ENCODE results near the gene PFDN4.
A peak's percentile ranks its signal among the peaks of the same experiment; 100 is the strongest.

PFDN4 gene

DNA sequence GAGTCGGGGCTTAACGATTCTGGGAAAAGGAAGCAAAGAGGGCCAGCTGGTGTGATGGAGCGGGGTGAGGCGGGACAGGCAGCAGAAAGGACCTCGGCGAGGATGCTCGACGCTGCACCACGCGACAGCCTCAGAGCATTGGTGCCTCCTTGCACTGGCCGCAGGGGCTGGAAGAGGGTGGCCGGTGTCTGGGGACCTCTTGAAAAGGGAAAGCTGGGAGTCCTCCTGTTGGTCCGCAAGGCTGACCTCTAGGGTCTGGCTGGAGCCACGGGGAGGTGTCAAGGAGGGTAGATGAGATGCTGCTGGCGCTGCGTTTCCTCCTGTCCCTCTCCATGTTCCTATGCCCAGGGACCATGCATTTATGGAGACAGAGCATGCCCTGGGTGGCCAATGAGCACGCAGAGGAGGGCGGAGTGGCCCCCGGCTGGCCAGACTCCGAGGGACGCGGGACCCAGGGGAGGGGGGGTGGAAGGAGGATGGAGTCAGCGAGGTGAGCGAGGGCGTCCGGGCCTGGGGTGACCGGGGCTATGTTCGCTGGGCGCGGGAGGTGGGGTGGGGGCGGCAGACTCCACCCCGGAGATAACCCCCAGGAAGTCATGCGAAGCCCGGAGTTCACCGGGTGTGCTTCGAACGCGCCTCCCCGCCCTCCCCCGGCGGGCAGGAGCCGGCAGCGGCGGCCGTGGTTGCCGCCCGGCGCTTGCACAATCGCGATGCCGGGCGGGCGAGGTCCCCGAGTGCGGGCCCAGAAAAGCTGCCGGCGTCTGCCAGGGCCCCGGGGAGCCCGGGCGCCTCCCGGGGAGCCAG, 34.0 kb upstream of the PFDN4 start, which contains the start of gene CYP24A1:
TSS of gene CYP24A1 (minus strand) at position 334 of the 804 bp plus-strand sequence. CDS start 407 bp downstream, outside the sequence.
- DNase-seq, result no peak

DNA sequence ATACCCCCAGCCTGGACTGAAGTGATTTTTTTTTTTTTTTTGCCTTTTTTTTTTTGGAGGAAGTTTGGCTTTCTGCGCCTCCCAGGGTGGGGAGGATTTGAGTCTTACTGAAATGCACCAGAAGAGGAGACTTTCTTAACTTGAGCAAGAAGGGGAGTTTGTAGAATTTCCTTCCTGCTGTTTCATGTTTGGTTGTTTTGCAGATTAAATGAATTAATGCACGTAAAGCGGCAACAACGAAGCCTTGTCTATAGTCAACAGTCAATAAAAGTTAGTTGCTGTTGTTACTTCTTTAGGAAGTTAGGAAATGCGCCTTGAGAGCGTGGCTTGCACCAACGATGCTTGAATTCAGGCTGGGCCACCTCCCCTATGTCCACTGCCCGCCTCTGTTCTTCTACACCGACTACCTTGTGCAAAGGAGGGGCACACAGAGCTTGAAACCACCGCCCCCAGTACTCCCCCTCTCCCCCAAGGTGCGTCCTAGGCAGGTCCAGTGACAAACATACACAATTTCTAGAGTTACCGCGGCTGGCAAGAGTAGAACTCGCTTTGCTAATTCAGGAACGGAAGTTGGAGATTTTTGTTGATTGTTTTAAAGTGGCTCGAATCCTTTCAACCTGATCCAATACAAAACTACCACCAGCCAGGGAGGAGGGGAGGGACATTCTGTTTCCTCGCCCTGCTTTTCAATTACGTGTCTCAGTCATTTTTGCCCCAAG, 33.3 kb upstream of the PFDN4 start:
- DNase-seq, result no peak

DNA sequence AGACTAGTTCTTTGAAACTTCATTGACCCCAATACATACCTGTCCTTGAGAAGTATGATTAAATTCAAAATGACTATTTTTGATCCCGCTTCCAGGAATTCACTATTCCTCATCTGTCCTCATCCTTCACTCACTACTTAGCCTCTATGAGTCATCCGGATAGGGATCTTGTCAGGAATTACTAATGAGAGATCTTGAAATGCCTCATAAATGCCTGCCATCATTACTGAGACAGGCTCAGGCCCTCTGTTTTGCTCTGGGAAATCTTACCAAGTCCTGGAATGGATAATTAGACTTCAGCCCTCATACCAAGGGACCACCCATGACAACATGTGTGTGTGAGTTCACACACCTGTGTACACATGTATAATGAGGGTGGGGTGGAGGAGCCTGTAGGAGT, 31.3 kb upstream of the PFDN4 start:
- DNase-seq, result no peak

DNA sequence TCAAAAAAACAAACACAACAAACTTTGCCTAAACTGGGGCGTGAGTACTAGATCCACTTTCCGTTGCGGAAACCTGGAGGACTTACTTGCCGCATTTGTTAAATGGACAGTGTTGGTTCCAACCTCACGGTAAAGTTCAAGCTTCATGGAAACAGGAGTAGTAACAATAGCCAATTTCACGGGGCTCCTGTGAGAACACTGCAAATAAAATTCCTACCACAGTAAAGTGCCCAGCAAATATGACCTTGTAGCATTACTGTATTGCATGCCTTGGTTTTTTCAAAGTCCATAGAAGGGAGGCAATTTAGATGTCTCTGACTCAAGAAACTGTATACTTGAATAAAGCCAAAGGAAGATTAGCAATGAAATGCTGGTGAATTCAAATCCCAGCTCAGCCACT, 30.5 kb upstream of the PFDN4 start:
- DNase-seq, result no peak

DNA sequence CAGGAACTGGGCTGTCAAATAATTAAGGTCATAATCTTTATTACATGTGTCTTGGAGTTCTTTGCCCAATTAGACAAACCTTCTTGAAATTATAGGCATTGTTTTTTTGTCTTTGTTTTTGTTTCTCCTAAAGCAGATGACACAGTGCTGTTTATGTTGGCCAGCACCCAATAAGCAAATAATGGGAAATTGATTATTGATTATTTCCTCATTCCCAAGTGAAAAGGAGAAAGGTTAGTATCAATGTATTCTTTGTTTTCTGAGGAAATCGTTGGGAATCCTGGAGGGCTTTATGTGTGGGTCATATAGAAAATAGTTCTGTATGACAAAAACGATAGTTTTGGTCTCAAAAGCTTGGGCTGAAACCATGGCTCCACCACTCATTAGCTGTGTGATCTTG, 29.6 kb upstream of the PFDN4 start:
- no peak for DNase-seq

DNA sequence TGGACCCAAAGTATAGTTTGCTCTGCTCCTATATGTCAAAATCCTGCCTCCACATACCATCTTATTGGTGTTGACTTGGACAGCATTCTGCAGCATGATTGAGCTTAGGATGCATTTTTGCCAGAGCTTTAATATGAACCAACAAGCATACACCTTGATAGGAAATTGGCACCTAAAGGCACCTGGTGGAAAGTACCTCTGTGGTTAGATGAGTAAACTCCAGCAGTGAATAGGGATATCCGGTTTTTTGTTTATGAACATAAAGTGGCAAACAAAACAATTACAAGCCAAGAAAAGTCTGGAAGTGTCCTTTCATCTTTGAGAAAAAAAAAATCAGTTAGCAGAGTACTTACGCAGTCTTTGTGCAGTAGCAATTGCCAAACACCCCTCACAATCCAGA, 27.9 kb upstream of the PFDN4 start:
- DNase-seq, result no peak

DNA sequence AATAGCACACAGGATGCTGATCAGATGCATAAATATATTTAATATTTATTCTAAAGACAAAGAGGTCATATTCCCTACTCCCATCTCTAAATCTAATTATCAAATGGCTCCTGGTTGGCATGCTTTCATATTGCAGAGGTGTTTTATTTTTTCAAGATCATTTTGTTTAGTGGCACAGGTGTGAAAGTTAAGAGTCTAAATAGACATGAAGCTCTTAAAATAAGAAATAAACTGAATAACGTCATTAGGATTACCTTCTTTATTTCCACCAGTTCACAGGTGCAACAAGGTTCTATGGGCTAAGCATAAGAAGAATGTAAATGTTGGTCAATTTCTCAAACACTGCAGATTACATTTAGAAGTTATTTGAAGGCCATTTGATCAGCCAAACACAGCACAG, 27.0 kb upstream of the PFDN4 start:
- DNase-seq, result no peak

DNA sequence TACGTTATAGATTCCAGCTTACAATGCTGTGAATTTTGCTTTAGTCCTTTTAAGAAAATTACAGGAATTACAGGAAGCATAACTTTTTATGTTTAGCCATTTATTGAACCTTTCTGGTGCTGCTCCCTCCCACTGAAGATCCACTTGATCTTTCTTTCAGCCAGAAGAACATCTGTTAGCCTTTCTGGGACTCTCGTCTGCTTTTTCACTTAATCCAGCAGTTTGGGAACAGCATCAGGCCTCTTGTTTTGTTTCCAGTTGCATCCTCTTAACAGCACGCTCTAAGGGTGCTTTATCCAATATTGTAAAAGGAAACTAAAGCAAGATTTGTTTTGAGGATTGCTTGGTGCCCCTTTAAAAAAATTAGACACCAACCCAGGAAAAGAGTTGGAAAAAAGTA, 23.8 kb upstream of the PFDN4 start:
- no peak for DNase-seq

DNA sequence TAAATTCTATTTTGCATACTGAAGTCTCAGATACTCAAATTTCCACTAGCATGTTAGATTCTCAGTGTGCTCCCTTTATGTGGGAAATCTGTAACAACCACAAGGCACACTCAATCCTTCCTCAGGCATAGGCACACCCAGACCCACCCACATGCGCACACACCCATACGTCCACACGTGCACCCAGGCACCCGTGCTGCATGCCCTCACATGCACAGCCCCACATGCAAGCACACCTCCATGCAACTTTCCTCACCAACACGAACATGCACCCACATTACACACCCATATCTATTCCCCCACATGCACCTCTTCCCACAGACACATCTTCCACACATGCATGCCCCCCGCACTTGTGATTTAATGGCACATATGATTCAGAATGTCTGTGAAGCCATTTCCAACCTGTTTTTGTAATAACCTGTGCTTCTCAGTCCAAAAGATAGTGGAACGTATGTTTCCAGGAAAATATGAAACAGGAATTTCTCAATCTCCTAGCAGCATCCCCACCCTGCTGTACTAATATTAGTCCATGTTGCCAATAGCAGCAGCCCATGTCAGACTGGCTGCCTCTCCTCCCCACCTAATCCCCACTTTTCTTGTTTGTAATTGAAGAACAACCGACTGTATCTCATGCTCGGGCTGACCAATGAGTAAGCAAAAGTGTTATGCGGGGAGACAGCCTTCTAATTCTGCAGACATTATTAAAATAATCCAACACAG, 22.8 kb upstream of the PFDN4 start:
- DNase-seq, result no peak

DNA sequence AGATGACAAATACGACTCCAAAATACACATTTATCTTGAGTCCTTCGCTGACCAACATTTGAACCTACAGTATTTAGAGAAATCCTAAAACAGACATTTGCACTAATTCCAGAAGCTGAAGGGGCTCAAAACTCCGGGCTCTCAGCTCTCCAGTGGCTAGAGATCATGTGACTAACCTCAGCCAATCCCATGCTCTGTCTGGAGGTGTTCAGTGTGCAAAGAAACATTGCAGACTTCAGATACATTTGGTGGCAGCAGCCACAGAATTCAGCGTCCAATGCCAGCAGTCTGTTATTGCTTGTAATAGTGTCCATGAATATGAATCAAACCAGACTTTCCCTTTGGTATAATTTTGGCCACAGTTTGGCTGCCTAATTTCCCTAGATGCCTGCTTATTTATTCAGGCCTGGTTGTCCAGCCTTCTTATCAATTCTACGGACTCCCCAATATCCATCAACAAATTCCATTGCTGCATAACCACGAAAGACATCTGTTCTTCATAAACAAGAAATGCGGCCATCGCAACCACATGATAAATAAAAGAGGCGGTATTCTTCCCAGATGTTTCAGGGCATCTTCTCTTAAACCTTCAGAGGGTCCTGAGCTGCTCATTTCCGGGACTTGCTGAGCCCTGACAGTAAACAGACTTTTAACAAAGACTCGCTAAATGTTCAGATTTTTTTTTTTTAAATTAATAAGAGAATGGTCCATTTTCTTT, 19.6 kb upstream of the PFDN4 start:
- DNase-seq, result no peak

DNA sequence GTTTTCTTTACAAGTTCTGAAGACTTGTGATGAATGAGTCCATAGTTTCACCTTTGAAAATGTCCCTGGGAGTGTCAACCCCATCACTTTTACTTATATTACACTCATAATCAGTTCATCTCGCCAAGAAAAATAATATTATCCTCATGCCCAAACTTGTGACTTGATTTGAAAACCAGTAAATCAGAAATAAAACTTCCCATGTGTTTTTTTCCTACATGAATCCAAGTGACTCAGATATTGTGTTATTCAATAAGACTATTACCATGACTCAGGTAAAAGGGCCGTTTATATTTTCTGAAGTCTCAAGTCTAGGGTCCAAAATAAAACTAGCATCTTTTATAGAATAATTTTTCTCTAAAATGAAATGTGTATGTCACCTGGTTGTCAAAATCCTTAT, 18.3 kb upstream of the PFDN4 start:
- DNase-seq, result no peak

DNA sequence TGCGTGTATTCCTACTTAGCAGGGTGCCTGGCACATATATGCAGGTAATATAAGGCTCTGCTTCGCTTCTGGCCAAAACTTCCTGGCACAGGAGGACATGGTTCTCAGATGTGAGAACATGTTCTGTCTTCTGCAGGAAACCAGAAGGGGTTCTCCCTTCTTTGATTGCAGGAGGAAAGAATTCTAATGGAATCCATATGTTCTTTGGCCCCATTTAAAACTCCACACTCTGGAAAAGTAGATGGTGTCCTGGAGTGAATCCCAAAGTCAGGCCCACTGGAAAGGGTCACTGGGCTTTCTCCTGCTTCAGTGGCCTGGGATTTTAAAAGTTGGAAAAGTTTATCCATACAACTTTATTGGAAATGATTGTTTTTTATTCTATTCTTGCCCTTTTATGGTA, 17.7 kb upstream of the PFDN4 start:
- DNase-seq, result no peak

DNA sequence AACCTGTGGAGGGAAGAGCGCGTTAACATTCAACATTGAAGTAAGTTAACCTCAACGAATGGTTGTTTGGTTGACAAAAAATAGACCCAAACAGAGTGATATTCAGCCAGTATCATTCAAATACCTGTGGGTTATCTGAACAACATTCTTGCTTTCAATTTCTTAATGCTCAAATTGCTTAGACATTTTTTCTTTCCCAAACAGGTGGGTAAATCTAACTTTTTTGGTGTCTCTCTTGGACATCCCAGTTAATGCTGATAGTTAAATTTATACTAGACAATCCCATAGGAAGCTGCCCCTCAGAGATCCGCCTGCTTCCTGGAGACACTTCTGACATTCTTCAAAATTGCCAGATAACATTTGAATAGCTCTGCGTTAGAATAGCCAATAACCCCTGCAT, 14.1 kb upstream of the PFDN4 start:
- DNase-seq, result no peak

DNA sequence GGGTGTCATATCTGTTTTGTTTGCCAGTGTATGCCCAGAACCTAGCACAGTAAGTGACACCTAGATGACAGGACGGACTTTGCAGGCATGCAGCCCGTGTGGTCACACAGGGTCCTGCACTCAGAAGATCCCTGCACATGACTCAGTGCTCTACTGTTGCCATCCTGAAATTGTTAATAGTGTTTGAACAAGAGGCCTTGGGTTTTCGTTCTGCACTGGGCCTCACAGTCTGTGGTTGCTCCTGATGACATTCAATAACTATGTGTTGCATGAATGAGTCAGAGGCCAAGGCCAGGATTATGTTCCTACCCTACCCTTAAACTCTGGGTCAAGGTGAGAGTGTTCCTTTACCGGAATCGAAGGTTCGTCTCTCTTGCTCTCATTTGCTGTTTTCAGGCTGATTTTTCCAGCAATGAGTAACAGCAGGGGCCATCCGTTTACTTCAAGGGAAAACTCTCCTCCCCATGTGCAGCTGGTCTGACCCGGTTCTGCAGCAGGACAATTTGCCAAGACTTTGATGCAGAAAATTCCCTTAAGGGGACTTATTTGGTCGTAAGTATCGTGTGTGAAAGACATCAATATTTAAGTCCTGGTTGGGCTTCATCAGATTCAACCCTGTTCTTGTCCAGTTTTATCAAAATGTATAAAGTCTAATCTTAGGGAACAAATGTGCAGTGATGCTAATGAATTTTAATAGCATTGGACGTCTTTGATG, 13.0 kb upstream of the PFDN4 start:
- DNase-seq, result no peak

DNA sequence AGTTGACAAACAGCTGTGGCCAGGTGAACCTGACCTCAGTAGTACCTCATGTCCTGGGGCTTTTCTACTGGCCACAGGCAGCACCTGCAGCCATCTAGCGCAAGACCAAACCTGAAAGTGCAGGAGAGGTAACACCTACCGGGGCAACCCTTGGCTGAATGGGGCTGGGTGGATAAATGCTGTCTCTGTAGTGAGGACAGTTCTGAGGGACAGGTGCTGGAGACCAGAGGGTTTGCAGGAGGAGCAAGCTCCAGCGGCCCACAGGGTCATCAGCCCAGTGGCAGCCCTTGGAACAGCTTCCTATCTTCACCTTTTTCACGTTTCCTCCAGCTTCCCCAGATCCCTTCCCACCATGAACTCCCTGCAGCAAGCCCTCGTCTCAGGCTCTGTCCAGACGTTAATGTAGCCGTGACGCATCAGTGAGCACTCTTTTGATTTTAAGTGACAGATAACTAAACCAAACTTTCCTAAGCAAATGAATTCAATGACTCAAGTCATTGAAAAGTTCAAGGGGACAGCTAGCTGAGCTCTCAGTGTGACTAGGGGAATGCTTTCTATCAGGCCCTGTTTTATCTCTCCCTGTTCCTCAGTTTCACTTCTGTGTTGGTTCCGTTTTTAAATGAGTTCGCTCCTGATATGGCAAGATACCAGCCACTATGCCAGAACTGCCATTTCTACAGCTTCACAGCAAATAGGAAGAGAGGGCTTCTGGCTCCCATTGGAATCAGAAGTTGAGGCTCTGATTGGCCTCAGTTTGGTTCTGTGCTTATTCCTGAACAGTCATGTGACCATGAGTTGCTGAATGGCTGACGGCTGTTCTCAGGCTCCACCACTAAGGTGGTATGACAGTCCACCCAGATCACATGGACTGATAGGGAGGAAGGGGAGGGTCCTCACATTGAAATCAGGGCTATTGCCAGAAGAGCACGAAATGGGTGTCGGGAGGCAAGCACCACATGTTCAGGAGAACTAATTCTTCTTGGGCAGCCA, 12.1 kb upstream of the PFDN4 start:
- no peak for DNase-seq

DNA sequence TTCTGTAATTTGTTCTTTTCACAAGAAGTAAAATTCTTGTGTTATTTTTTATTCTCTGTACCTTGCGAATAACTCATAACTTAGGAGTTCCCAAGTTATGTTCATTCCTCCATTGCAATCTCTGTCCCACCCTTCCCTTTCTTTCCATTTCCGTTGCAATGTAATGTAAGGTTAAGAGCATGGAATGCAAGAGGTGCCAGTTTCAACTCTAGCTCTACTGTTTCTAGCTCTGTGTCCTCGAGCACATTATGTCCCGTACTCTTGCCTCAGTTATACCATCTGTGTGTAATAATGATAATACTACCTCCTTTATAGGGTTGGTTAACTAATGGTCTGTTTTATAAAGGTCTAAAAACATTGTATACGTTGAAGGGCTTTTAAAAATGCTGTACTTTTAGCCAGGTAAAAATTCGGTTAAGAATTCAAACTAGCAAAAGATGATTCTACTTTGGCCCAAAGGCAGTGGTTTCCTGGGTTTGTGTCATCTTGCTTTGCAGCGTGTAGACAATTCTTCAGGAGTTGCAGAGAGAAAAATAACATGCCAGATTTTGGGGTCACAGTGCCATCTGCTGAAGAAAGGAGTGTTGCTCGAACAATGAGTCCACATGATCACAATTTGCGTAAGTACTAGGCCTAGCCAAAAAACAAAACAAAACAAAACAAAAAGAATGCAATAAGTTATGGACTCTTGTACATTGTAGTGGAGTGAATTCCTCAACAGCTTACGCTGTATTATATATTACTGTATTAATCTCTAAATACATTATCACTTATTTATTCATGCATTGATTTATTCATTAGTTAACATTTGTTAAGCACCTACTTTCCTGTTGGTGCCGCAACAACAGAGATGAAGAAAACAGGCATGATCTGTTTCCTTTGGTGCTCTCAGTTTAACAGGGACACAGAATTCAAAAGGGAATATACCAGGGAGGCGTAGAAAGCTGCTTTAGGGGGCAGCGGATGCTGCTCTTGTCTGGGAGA, 10.0 kb upstream of the PFDN4 start:
- no peak for DNase-seq

DNA sequence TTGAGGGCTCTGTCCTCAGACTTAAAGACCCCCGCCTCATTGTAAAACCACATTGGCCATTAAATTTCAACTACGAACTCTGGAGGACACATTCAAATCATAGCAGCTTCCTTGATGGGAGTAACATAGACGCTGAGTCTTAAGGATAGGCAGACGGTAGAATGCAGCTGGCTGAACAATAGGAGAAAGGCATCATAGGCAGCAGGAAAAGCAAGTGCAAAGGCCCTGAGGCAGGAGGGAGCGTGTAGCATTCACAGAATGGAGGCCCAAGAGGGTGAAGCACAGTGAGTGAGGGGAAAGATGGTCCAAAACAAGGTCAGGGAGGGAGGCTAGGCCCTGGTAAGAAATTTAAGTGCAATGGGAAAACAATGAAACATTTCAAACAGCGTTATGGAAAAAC, 8.6 kb upstream of the PFDN4 start:
- no peak for DNase-seq

DNA sequence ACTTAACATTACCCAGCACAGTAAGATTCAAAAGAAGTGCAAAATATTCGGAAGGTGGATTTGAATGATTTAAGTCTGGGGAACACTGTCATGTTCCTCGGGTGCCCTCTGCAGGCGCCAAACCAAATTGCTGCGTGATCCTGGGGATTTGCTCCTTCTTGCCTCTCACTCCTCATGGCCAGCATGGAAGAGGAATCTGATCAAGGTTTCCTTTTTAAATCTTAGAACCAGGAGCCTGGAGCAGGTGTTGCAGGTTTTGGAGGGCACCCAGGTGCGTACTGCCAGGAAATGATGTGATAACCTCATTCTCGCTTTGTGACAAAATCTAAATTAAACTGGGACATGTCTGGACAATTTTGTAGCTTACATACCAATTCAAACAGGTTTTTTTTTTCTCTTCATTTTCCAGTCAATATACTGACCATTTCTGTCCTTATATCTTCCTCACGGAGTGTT, 8.1 kb upstream of the PFDN4 start:
- DNase-seq, result peak; percentile 43

DNA sequence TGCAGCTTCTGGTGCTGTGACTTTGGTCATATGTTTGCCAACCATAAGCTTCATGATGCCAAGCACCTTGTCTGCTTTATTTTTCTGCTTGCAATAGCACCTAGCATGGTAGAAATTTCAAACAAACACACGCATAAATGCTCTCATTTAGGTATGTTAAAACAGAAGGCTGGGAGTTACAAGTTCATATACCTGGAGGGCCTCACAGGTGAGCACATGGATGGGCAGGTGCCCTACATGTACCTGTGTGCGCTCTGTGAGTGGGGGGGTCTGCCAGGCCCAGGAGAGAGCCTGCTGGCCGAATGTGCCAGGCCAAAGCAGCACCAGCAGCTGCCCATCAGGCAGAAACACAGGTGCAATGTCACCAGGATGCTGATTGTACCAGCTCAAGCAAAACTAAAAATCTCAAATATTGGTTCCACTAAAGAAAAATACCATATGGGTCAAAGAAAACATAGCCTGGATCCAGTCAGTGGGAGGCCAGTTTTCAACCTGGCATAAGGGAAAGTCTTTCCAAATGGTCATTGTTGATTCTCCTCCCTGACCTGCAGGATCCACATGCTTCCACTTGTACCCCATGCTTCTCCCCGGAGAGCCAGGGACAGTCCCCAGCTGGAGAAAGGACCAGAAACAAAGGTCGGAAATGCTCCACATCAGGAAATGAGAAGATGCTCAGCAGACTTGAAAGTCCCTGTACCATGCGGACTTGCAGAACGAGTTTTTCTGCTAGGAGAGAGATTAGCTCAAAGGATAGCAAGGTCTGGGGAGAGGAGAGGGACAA, 7.2 kb upstream of the PFDN4 start:
- no peak for DNase-seq

Measured in GOT3 (cell line).